Activated CD8-positive, alpha-beta memory T cell treated with anti-CD3 and anti-CD28 coated beads for 4 hours (primary cell): ENCODE measurements around the gene PLA2G4F.

ENCODE experiments used
- DNase-seq, 2 donors: peaks; one replicate each; pipeline ENCODE4 v3.0.0-alpha.2; 2020; ENCODE audit warnings: low read depth in 2 of 2

PLA2G4F gene

GRCh38 chr15:42156243-42156922, at the start of gene PLA2G4F:
Gene PLA2G4F (minus strand): TSS chr15:42156636. CDS start chr15:42156549, 87 bp downstream.
- DNase-seq, result no peak

DNA sequence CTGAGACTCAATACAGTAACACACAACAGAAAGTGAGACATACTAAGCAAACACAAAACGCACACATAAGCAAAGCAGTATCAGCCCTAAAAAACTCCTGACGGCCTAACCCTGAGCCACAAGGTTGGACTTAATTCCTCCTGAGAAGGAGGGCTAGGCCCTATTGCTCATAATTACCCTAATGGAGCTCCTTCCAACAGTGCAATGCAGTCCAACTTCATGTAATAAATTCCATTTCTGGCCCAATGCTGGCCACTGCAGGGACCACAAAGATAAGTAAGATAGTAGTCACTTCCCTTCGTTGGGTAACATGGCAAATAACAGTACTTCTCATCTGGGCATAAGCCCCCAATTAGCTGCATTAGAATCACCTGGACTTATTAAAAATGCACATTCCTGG, 47.5 kb upstream of the PLA2G4F start:
- no peak for DNase-seq

- DNase-seq, result no peak
These were observed 46.2 kb upstream of the PLA2G4F start for GRCh38 chr15:42202653-42203052.

DNA sequence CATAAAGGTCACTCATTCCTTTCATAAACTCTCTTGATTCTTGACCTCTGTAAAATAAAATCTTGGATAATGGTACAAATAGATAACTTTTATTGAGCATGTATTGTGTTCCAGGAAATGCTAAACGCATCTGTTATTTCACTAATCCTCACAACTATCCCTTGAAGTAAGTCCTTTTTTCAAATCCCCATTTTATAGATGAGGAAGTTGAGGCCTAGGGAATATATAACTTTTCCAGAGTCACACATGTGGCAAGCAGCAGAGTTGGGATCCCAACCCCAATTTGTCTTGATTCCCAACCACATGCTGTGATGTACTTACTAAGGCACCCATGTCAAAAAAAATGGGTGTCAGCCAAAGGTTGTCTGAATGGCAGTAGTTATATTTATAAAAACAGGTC, 45.4 kb upstream of the PLA2G4F start:
- DNase-seq, result no peak

DNA sequence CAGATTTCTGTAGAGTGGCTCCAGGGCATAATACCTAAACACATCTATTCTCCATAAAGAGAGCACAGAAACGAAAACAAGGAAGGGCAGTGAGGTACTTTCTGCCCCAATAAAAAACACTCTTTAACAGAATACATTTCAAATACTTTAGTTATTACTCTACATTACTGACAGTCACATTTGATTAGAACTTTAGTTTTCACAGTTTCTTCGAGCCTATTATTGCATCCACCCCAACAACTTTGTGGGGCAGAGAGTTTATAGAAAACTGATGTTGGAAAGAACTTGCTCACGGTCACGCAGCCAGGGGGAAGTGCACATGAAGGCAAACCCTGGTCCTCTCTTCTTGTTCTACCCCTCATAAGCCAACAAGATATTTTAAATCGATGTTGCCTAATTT, 42.7 kb upstream of the PLA2G4F start:
- DNase-seq, result no peak

GRCh38 chr15:42198516-42198915, 42.1 kb upstream of the PLA2G4F start:
- no peak for DNase-seq

DNA sequence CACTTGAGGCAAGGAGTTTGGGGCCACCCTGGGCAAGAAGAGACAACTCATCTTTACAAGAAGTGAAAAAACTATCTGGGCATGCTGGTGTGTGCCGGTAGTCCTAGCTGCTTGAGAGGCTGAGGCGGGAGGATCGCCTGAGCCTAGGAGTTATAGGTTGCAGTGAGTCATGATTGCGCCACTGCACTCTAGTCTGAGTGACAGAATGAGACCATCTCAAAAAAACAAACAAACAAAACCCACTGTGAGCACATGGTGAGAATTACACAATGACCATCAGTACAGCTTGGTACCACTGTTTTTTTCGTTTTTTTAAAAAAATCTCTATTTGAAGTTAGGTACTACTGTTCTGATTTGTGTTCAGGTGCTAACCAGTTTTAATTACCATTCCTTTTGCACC, 38.1 kb upstream of the PLA2G4F start:
- DNase-seq, result no peak

- DNase-seq, result no peak
These were observed 36.9 kb upstream of the PLA2G4F start for GRCh38 chr15:42193383-42193782.

DNA sequence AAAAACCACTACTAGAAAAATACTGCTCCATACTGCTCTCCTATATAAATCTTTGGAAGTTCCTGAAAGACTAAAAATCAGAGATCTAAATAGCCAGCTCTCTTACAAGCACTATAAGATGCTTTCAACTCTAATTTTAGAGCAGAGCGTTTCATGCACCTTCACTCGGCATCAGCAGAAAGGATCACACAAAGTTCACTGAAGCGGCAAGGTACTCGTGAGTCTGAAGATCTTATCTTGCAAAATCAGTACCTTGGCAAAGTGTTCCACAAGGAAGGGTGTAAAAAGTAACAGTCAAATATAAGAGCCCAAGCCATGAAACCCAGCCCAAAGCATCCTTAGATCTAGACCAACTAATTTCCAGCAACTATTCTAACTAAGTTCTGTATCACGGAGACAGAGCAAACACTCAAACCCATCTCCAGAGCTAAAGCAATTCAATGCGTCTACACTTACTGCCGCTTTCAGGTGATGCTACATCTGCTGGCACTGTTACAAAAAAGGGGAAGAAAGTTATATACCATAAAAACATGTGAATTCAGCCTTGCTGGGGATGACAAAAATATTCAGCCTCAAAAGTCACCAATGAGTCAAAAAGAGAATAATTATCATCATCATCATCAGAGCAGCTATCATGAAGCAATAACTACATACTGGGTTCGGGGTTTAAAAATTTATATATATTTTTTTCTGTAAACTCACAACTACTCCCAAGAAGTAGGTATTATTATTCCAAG, 35.3 kb upstream of the PLA2G4F start:
- DNase-seq, result no peak

DNA sequence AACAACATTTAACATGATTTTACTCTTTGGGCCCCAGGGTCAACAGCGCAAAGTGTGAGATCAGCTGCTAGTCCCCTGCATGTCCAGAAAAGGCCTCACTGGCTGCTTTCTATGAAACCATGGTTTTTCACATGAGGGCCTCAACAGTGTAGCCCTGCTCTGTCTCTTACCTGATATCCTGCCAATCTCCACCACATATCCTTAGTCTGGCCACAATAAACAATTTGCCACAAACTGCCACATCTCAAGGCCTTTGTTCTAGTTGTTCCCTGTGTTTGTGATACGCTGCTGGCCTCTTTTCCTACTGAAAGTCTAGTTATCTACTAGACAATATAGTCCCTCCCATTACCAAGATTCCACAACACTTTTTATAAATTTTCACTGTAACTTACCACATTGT, 33.9 kb upstream of the PLA2G4F start:
- DNase-seq, result no peak

GRCh38 chr15:42185801-42186200, 29.4 kb upstream of the PLA2G4F start:
- DNase-seq, result no peak

DNA sequence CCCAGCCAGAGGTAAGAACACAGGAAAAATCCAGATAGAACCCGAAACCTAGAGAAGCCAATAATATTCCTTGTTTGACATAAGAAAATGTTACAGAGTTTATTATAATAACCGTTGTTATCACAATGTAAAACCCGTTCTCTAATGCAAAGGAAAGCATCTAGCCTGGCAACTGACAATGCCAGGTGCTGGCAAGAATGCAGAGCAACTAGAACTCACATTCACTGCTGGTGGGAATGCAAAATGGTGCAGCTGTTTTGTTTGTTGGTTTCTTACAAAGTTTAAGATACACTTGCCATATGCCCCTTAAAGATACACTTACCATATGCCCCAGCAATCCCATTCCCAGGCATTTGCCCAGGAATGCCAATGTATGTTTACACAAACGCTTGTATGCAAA, 28.3 kb upstream of the PLA2G4F start:
- no peak for DNase-seq

GRCh38 chr15:42184296-42184695, 27.9 kb upstream of the PLA2G4F start:
- no peak for DNase-seq

DNA sequence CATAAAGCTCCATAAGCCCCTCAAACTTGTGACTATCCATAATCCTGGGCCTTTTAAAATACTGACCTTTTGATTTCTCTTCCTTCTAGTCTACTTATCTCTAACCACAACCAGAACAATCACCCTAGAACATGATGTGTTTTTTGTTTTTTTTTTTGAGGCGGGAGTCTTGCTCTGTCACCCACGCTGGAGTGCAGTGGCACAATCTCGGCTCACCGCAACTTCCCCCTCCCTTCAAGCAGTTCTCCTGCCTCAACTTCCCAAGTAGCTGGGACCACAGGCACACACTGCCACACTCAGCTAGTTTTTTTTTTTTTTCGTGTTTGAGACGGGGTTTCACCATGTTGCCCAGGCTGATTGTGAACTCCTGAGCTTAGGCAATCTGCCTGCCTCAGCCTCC, 26.5 kb upstream of the PLA2G4F start:
- no peak for DNase-seq

DNA sequence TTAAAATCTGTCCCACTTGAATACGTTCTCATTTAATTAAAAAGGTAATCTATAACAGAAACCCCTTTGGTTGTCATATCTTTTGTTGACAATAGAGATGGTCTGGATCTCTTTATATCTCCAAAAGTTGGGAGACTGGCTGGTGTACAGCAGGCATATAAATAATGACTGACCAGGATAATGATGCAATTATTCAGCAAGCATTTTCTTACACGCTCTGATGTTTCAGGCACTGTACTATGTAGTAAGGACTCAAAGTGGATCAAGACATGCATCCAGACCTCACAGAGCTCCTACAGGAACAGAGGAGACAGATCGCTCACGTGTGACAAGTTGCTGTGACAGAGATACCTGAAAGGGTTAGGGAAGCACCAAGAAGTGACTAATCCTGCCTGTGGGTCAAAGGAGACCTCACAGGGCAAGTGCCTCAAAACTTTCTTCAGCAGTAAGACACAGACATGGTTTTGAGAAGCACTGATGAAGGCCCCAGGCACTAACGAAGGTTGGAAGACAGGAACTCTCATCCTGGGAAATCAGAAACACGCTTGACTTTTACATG, 26.0 kb upstream of the PLA2G4F start:
- no peak for DNase-seq

DNA sequence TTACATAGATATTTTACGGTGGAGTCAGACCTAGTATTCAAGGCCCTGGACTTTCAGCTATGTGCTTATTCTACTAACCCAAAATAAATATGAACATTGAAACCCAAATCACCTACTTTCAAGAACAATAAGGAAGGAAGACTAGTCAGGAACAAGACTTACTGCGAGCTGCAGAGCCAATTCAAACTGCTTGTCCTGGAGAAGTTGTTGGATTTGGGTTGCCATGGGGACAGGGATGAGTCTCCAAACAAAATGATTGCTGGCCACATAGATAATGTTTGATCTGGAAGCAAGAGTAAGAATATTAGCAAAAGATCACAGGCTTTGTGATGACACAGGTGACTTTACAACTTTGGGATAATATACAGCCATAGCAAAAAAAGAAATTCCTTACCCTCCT, 21.6 kb upstream of the PLA2G4F start:
- no peak for DNase-seq

- DNase-seq, result no peak
These were observed 19.2 kb upstream of the PLA2G4F start for GRCh38 chr15:42175671-42176070.

DNA sequence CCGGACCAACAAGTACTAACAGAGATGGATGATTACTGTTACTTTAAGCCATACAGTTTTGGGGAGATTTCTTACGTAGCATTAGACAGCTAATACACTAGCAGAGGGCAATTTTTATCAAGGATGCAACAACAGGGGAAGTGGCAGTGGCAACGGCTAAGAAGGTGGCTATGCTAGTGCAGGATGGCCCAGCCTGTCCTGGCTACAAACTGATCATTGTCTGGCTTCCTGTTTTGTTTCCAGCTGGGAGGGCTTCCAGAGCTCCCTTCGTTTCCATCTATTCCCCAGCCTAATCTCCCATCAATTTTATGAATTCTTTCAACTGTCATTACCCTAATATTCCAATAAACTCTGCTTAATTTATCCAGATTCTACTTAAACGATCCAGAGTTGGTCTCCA, 16.0 kb upstream of the PLA2G4F start:
- no peak for DNase-seq

DNA sequence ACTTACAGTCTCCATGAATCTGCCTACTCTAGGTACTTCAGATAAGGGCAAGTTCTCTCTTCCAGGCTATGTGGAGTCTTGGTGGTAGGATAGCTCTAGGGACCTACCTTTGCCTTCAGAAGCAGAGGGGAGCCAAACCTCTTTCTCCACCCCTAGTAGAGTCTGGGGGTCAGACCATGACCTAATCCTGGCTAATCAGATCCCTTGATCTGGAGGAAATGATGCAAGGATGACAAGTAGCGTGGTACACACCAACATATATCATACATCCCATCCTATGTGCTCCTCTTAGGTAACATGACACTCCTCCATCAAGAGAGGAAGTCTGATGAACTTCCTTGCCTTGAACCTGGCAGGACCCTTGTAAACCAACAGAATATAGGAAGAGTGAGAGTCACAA, 15.4 kb upstream of the PLA2G4F start:
- no peak for DNase-seq

GRCh38 chr15:42171122-42171521, 14.7 kb upstream of the PLA2G4F start:
- DNase-seq, result no peak

- no peak for DNase-seq
These were observed 9.9 kb upstream of the PLA2G4F start for GRCh38 chr15:42166225-42166940.

GRCh38 chr15:42165106-42165505, 8.7 kb upstream of the PLA2G4F start:
- DNase-seq, result no peak
